ENCODE measurements around the gene GALNT14.

GALNT14 gene

DNA sequence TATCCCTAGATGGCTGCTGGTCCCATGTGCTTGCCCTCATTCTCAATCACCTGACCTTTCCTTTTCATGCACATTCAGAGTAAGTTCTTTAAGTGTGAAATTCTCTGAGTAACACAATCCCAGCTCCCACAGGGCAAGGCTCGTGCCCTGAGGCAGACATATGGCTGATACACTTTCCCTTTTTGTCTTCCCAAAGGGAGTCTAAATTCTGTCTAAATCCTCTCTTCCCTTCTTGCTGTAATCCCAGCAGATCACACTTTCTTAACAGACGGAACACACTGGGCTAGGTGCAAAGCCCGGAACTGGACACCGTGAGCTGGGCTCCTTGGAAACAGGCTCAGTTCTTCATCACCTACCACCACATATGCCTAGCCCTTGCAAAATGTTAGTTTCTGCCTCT, 147.6 kb downstream of the GALNT14 start:
- Histone ChIP-seq H3K9me3 (replicated peaks; ENCODE audit: insufficient read depth, low read length) (no peaks in the 10 kb centered on the region), H3K27ac (ENCODE audit: low read length) (no peak overlapping the region), H4K20me1 (ENCODE audit: insufficient read depth, low read length) (no peaks in the 10 kb centered on the region), H3K9me2 (replicated peaks; ENCODE audit: insufficient read depth, low read length) (no peaks in the 10 kb centered on the region), H3K27me3 (replicated peaks; ENCODE audit: insufficient read depth, low read length) (no peaks in the 10 kb centered on the region), H2AFZ (ENCODE audit: low read length) (no peak overlapping the region), H3K4me2 (ENCODE audit: low read depth, low read length) (no peak overlapping the region), H3K9ac (ENCODE audit: low read length) (no peak overlapping the region), H3K4me3 (ENCODE audit: low read length) (no peak overlapping the region), H3K36me3 (replicated peaks; ENCODE audit: insufficient read depth, low read length) (no peaks in the 10 kb centered on the region), H3K4me1 (ENCODE audit: low read length) (no peaks in the 10 kb centered on the region), H3K79me2 (ENCODE audit: low read length) (no peaks in the 10 kb centered on the region), H3F3A (ENCODE audit: insufficient read depth, low read length) (no peaks in the 10 kb centered on the region)
- no peak for DNase-seq
- no peak for TF ChIP-seq EZH2phosphoT487 (IDR thresholded peaks at IDR 0.05; ENCODE audit: low read length)
- TF ChIP-seq EZH2 (optimal IDR thresholded peaks at IDR 0.05; ENCODE audit: low read depth, low read length), result no peak
- TF ChIP-seq, protein P1, sequence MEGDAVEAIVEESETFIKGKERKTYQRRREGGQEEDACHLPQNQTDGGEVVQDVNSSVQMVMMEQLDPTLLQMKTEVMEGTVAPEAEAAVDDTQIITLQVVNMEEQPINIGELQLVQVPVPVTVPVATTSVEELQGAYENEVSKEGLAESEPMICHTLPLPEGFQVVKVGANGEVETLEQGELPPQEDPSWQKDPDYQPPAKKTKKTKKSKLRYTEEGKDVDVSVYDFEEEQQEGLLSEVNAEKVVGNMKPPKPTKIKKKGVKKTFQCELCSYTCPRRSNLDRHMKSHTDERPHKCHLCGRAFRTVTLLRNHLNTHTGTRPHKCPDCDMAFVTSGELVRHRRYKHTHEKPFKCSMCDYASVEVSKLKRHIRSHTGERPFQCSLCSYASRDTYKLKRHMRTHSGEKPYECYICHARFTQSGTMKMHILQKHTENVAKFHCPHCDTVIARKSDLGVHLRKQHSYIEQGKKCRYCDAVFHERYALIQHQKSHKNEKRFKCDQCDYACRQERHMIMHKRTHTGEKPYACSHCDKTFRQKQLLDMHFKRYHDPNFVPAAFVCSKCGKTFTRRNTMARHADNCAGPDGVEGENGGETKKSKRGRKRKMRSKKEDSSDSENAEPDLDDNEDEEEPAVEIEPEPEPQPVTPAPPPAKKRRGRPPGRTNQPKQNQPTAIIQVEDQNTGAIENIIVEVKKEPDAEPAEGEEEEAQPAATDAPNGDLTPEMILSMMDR (IDR thresholded peaks at IDR 0.05; ENCODE audit: low read length), result no peak

DNA sequence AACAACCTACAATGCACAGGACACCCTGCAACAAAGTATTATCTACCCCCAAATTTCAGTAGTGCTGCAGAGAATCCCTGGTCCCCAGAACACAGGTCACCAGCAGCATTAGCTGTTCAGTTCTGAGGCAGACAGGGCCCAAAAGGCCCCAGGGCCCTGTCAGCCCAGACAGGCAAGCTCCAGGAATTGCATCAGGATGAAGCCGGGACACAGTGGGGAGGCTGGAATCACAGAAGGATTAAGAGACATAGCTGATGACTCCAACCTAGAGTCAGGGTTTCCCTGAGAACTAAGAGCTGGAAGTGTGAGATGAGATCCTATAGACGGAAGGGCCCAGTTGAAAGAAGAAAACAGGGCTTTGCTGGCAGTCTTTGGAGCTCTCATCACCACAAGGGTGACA, 148.1 kb downstream of the GALNT14 start:
- no peak overlapping the region for H3K27ac ChIP-seq (ENCODE audit: low read length)
- H3K9me3 ChIP-seq (replicated peaks; ENCODE audit: insufficient read depth, low read length), result no peaks in the 10 kb centered on the region
- H3K27me3 ChIP-seq (replicated peaks; ENCODE audit: insufficient read depth, low read length), result no peaks in the 10 kb centered on the region
- H3K4me2 ChIP-seq (ENCODE audit: low read depth, low read length), result no peak overlapping the region
- H3K9ac ChIP-seq (ENCODE audit: low read length), result no peak overlapping the region
- H3F3A ChIP-seq (ENCODE audit: insufficient read depth, low read length), result no peaks in the 10 kb centered on the region
- no peaks in the 10 kb centered on the region for H4K20me1 ChIP-seq (ENCODE audit: insufficient read depth, low read length)
- H3K36me3 ChIP-seq (replicated peaks; ENCODE audit: insufficient read depth, low read length), result no peaks in the 10 kb centered on the region
- TF ChIP-seq, protein P1 (IDR thresholded peaks at IDR 0.05; ENCODE audit: low read length), result no peak
- TF ChIP-seq EZH2phosphoT487 (IDR thresholded peaks at IDR 0.05; ENCODE audit: low read length) (no peak), EZH2 (optimal IDR thresholded peaks at IDR 0.05; ENCODE audit: low read depth, low read length) (no peak)
- H3K4me3 ChIP-seq (ENCODE audit: low read length), result no peak overlapping the region
- no peaks in the 10 kb centered on the region for H3K4me1 ChIP-seq (ENCODE audit: low read length)
- H2AFZ ChIP-seq (ENCODE audit: low read length), result no peak overlapping the region
- no peaks in the 10 kb centered on the region for H3K9me2 ChIP-seq (replicated peaks; ENCODE audit: insufficient read depth, low read length)
- no peak for DNase-seq
- H3K79me2 ChIP-seq (ENCODE audit: low read length), result no peaks in the 10 kb centered on the region

DNA sequence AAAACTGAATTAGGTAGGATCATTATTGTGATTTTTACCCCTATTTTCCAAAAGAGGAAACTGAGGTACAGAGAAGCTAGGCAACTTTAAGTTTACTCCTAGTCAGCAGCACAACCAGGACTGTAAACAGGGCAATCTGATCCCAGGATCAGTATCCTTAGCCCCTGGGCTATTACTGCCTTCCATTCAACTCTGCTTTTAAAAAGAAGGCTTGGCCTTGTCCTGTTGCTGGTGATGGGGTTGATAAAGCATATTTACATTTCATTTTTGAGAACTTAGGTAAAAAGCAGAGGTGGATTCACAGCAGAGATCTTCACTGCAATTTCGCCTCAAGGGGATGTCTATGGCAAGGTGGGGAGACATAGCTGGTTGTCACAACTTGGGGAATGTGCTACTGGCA, 148.5 kb downstream of the GALNT14 start:
- no peak overlapping the region for H3K27ac ChIP-seq (ENCODE audit: low read length)
- H2AFZ ChIP-seq (ENCODE audit: low read length), result no peak overlapping the region
- no peak for TF ChIP-seq EZH2phosphoT487 (IDR thresholded peaks at IDR 0.05; ENCODE audit: low read length)
- TF ChIP-seq, protein P1 (IDR thresholded peaks at IDR 0.05; ENCODE audit: low read length), result no peak
- no peak for TF ChIP-seq EZH2 (optimal IDR thresholded peaks at IDR 0.05; ENCODE audit: low read depth, low read length)
- H3K79me2 ChIP-seq (ENCODE audit: low read length), result no peaks in the 10 kb centered on the region
- H3K9me3 ChIP-seq (replicated peaks; ENCODE audit: insufficient read depth, low read length), result no peaks in the 10 kb centered on the region
- no peaks in the 10 kb centered on the region for H3K27me3 ChIP-seq (replicated peaks; ENCODE audit: insufficient read depth, low read length)
- DNase-seq, result no peak
- H3K4me2 ChIP-seq (ENCODE audit: low read depth, low read length), result no peak overlapping the region
- no peak overlapping the region for H3K4me3 ChIP-seq (ENCODE audit: low read length)
- no peaks in the 10 kb centered on the region for H3K36me3 ChIP-seq (replicated peaks; ENCODE audit: insufficient read depth, low read length)
- H3K9ac ChIP-seq (ENCODE audit: low read length), result no peak overlapping the region
- no peaks in the 10 kb centered on the region for H3K9me2 ChIP-seq (replicated peaks; ENCODE audit: insufficient read depth, low read length)
- H4K20me1 ChIP-seq (ENCODE audit: insufficient read depth, low read length), result no peaks in the 10 kb centered on the region
- H3F3A ChIP-seq (ENCODE audit: insufficient read depth, low read length), result no peaks in the 10 kb centered on the region
- no peaks in the 10 kb centered on the region for H3K4me1 ChIP-seq (ENCODE audit: low read length)
